ENCODE results near the gene ARMC5.

GRCh38 chr16:31489298-31489564 lies 29.9 kb downstream of the ARMC5 start:
- no peak for TF ChIP-seq EZH2 (IDR thresholded peaks at IDR 0.05)
- TF ChIP-seq POLR2AphosphoS5 (IDR thresholded peaks at IDR 0.05; ENCODE audit: borderline replicate concordance, low read depth, low read length): no peak
- no peak for TF ChIP-seq FOXP2 (optimal IDR thresholded peaks at IDR 0.05; ENCODE audit: control extremely low read depth, extremely low read length, insufficient read depth)

All from SK-N-MC (cell line).